GM10266 (cell line): Measurements from ENCODE around the gene XPO6.

Experiments used
- DNase-seq: peaks from one replicate; pipeline ENCODE4 v3.0.0; 2012; ENCODE audit errors: extremely low spot score
- CTCF ChIP-seq: IDR thresholded peaks from 2 replicates; pipeline ENCODE4 v1.5.1; 2012; ENCODE audit warnings: mild to moderate bottlenecking, low read depth; ENCODE audit not compliant: control insufficient read depth, insufficient read depth; ENCODE audit errors: missing control alignments

XPO6 gene

GRCh38 chr16:28136751-28137434 is 74.9 kb downstream of the XPO6 start:
- DNase-seq = no peak
- peak; percentile 19 for TF ChIP-seq CTCF

- DNase-seq = no peak
- no peak for TF ChIP-seq CTCF
Measured at GRCh38 chr16:28133666-28134065, 78.1 kb downstream of the XPO6 start.

- DNase-seq = no peak
- TF ChIP-seq CTCF = no peak
Measured at GRCh38 chr16:28131743-28132393, 79.9 kb downstream of the XPO6 start.

- DNase-seq = no peak
Measured at GRCh38 chr16:28131181-28131580, 80.6 kb downstream of the XPO6 start.

GRCh38 chr16:28130099-28131088 is 81.4 kb downstream of the XPO6 start:
- DNase-seq = no peak
- TF ChIP-seq CTCF = no peak

More at GRCh38 chr16:28131181-28131580, 80.6 kb downstream of the XPO6 start:
- TF ChIP-seq CTCF = no peak

GRCh38 chr16:28126684-28127620 is 84.8 kb downstream of the XPO6 start:
- no peak for TF ChIP-seq CTCF
- no peak for DNase-seq
